T-helper 1 cell treated with Interleukin-12 subunit alpha and Interleukin-12 subunit beta and Interleukin-4 antibody, amounts not matched to agents 30 μg/mL and 1 μg/mL, for 36 hours (primary cell): ENCODE data around the gene ZBTB7C.

Source experiments
- H3K27ac Mint-ChIP-seq: one replicate; pipeline ENCODE4 v1.8.0; 2021; ENCODE audit warnings: mild to moderate bottlenecking, mixed read lengths
- H3K27me3 Mint-ChIP-seq: one replicate; pipeline ENCODE4 v1.8.0; 2021; ENCODE audit warnings: low read depth, mixed read lengths
- H3K36me3 Mint-ChIP-seq: one replicate; pipeline ENCODE4 v1.8.0; 2021; ENCODE audit warnings: low read depth, mixed read lengths
- H3K4me1 Mint-ChIP-seq: one replicate; pipeline ENCODE4 v1.8.0; 2021; ENCODE audit warnings: low read depth, mixed read lengths
- H3K4me3 Mint-ChIP-seq: one replicate; pipeline ENCODE4 v1.8.0; 2021; ENCODE audit warnings: mild to moderate bottlenecking, moderate library complexity, mixed read lengths
- H3K9me3 Mint-ChIP-seq: one replicate; pipeline ENCODE4 v1.8.0; 2021; ENCODE audit warnings: mixed read lengths

ZBTB7C gene

GRCh38 chr18:48020337-48021250 lies 388.6 kb downstream of the ZBTB7C start:
- peaks cover 33% of the 10 kb centered on the region for H3K27me3 Mint-ChIP-seq
- H3K36me3 Mint-ChIP-seq: no peaks in the 10 kb centered on the region
- H3K9me3 Mint-ChIP-seq: no peaks in the 10 kb centered on the region
- H3K4me1 Mint-ChIP-seq: peaks cover 1% of the 10 kb centered on the region
- no peak overlapping the region for H3K27ac Mint-ChIP-seq
- no peak overlapping the region for H3K4me3 Mint-ChIP-seq

GRCh38 chr18:48019557-48020325 lies 389.4 kb downstream of the ZBTB7C start:
- Mint-ChIP-seq H3K36me3 (no peaks in the 10 kb centered on the region), H3K27me3 (peaks cover 35% of the 10 kb centered on the region), H3K4me1 (peaks cover 1% of the 10 kb centered on the region), H3K27ac (no peak overlapping the region), H3K4me3 (no peak overlapping the region), H3K9me3 (no peaks in the 10 kb centered on the region)

- H3K27me3 Mint-ChIP-seq: peaks cover 41% of the 10 kb centered on the region
- no peak overlapping the region for H3K27ac Mint-ChIP-seq
- H3K9me3 Mint-ChIP-seq: no peaks in the 10 kb centered on the region
- no peak overlapping the region for H3K4me3 Mint-ChIP-seq
- H3K4me1 Mint-ChIP-seq: peaks cover 1% of the 10 kb centered on the region
- H3K36me3 Mint-ChIP-seq: no peaks in the 10 kb centered on the region
Observed at GRCh38 chr18:48018851-48019250, 390.3 kb downstream of the ZBTB7C start.

GRCh38 chr18:48017635-48018034 lies 391.5 kb downstream of the ZBTB7C start:
- H3K4me1 Mint-ChIP-seq: peaks cover 1% of the 10 kb centered on the region
- H3K36me3 Mint-ChIP-seq: no peaks in the 10 kb centered on the region
- no peak overlapping the region for H3K27ac Mint-ChIP-seq
- H3K27me3 Mint-ChIP-seq: peaks cover 45% of the 10 kb centered on the region
- H3K9me3 Mint-ChIP-seq: no peaks in the 10 kb centered on the region
- no peak overlapping the region for H3K4me3 Mint-ChIP-seq

- peaks cover 5% of the 10 kb centered on the region for H3K4me1 Mint-ChIP-seq
- H3K9me3 Mint-ChIP-seq: no peaks in the 10 kb centered on the region
- H3K27ac Mint-ChIP-seq: no peak overlapping the region
- no peaks in the 10 kb centered on the region for H3K36me3 Mint-ChIP-seq
- no peak overlapping the region for H3K4me3 Mint-ChIP-seq
- H3K27me3 Mint-ChIP-seq: peaks cover 59% of the 10 kb centered on the region
Observed at GRCh38 chr18:48013162-48013561, 396.0 kb downstream of the ZBTB7C start.

- no peaks in the 10 kb centered on the region for H3K9me3 Mint-ChIP-seq
- H3K4me3 Mint-ChIP-seq: no peak overlapping the region
- H3K27me3 Mint-ChIP-seq: peaks cover 56% of the 10 kb centered on the region
- no peaks in the 10 kb centered on the region for H3K36me3 Mint-ChIP-seq
- H3K27ac Mint-ChIP-seq: no peak overlapping the region
- peaks cover 5% of the 10 kb centered on the region for H3K4me1 Mint-ChIP-seq
Observed at GRCh38 chr18:48011926-48012465, 397.2 kb downstream of the ZBTB7C start.

GRCh38 chr18:48010264-48010663 lies 398.9 kb downstream of the ZBTB7C start:
- Mint-ChIP-seq H3K4me1 (peaks cover 5% of the 10 kb centered on the region), H3K4me3 (no peak overlapping the region), H3K9me3 (no peaks in the 10 kb centered on the region), H3K27ac (no peak overlapping the region), H3K27me3 (peaks cover 56% of the 10 kb centered on the region), H3K36me3 (no peaks in the 10 kb centered on the region)

- no peaks in the 10 kb centered on the region for H3K36me3 Mint-ChIP-seq
- H3K4me1 Mint-ChIP-seq: peaks cover 5% of the 10 kb centered on the region
Observed at GRCh38 chr18:48009116-48009745, 400.0 kb downstream of the ZBTB7C start.

GRCh38 chr18:48007955-48008701 lies 401.1 kb downstream of the ZBTB7C start:
- peaks cover 5% of the 10 kb centered on the region for H3K4me1 Mint-ChIP-seq
- H3K9me3 Mint-ChIP-seq: no peaks in the 10 kb centered on the region
- H3K27me3 Mint-ChIP-seq: peaks cover 39% of the 10 kb centered on the region
- H3K27ac Mint-ChIP-seq: no peak overlapping the region
- no peaks in the 10 kb centered on the region for H3K36me3 Mint-ChIP-seq
- H3K4me3 Mint-ChIP-seq: peak overlapping the region; percentile 66

More at GRCh38 chr18:48009116-48009745, 400.0 kb downstream of the ZBTB7C start:
- peak overlapping the region; percentile 56 for H3K4me3 Mint-ChIP-seq
- H3K9me3 Mint-ChIP-seq: no peaks in the 10 kb centered on the region
- peaks cover 49% of the 10 kb centered on the region for H3K27me3 Mint-ChIP-seq
- no peak overlapping the region for H3K27ac Mint-ChIP-seq

GRCh38 chr18:48007381-48007780 lies 401.8 kb downstream of the ZBTB7C start:
- Mint-ChIP-seq H3K36me3 (no peaks in the 10 kb centered on the region), H3K4me3 (no peak overlapping the region), H3K4me1 (peaks cover 5% of the 10 kb centered on the region), H3K9me3 (no peaks in the 10 kb centered on the region), H3K27me3 (peaks cover 38% of the 10 kb centered on the region), H3K27ac (no peak overlapping the region)

- peaks cover 5% of the 10 kb centered on the region for H3K4me1 Mint-ChIP-seq
- H3K27me3 Mint-ChIP-seq: peaks cover 30% of the 10 kb centered on the region
- H3K4me3 Mint-ChIP-seq: peak overlapping the region; percentile 42
- H3K27ac Mint-ChIP-seq: no peak overlapping the region
- H3K9me3 Mint-ChIP-seq: no peaks in the 10 kb centered on the region
- H3K36me3 Mint-ChIP-seq: no peaks in the 10 kb centered on the region
Observed at GRCh38 chr18:48006415-48007175, 402.6 kb downstream of the ZBTB7C start.

- H3K27me3 Mint-ChIP-seq: peaks cover 17% of the 10 kb centered on the region
Observed at GRCh38 chr18:48004577-48004976, 404.6 kb downstream of the ZBTB7C start.

More at GRCh38 chr18:48004577-48004976, 404.6 kb downstream of the ZBTB7C start:
- Mint-ChIP-seq H3K4me3 (no peak overlapping the region), H3K27ac (no peak overlapping the region), H3K36me3 (no peaks in the 10 kb centered on the region), H3K9me3 (no peaks in the 10 kb centered on the region), H3K4me1 (peaks cover 5% of the 10 kb centered on the region)
